SKM-1 treated with dmso at 0.1 percent for 144 hours (cell line): ENCODE results near the gene KIRREL3.
"Not testable (repeated sequence)": the region's sequence is repeated elsewhere in the genome, so short reads cannot be mapped to it uniquely, and the experiment has no call there.

Source experiments
- DNase-seq: peaks from one replicate; lab custom pipeline; 2025; ENCODE audit not compliant: unreplicated experiment; lab: John Stamatoyannopoulos, UW

The KIRREL3 gene

DNA sequence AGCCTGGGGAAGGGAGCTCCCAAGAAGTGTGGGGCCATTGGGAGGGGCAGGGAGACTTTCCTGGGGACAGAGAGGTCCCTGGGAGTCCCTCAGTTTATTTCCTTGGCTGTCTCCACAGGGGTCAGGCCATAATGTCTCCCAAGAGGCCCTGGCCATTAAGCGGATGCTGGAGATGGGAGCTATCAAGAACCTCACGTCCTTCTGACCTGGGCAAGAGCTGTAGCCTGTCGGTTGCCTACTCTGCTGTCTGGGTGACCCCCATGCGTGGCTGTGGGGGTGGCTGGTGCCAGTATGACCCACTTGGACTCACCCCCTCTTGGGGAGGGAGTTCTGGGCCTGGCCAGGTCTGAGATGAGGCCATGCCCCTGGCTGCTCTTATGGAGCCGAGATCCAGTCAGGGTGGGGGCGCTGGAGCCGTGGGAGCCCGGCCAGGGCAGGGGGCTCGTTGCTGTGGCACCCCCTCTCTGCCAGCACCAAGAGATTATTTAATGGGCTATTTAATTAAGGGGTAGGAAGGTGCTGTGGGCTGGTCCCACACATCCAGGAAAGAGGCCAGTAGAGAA lies 586.6 kb downstream of the KIRREL3 start:
- no peak for DNase-seq

DNA sequence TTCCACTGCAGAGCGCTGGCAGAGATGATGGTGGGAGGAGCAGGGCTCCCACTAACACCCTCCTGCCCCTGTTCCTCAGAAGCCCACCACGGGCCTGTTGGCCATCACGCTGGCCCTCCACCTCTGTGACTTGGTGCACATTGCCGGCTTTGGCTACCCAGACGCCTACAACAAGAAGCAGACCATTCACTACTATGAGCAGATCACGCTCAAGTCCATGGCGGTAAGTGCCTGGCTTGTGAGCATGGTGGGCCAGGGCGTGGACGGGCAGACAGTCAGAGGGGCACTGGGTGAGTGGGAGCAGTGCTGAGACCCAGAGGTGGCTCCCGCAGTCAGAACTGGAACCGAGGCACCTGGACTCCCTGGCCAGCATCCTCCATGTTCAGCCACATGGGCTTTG lies 587.1 kb downstream of the KIRREL3 start:
- no peak for DNase-seq

DNA sequence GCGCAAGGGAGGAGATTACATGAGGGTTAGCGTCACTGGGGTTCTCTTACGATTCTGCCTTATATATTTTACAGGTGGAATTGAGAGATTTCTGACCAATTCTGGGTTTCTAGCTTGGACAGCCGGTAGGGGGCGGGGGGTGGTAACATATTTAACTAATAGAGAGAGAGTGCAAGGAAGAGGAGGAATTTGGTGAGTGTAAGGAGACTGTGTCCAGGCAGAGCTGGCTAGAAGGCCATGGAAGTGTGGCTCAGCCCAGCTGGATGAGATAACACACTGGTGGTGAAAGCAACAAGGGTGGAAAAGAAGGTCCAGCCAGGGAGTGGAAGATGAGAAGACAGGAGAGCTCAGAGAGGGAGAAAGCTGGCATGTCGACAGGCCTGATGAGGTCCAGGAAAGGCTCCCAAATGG lies 588.6 kb downstream of the KIRREL3 start:
- DNase-seq, result no peak

DNA sequence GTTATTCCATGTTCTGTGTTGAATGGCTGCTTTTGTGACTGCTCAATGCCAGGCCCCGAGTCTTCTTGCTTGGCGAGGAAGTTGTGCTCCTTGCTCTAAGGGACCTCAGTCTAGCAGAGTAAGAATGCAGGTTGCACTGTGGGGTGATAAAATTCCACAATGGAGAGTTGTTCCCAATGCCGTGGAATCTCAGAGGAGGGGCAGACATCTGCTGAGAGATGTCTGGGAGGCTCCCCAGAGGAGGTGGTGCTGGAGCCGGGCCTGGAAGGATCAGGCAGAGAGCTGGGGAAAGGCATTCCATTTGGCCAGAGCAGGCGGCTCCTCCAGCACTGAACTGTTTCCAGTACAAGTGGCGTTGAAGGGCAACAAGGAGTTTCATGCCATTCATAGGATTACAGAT lies 589.9 kb downstream of the KIRREL3 start:
- DNase-seq, result no peak

DNA sequence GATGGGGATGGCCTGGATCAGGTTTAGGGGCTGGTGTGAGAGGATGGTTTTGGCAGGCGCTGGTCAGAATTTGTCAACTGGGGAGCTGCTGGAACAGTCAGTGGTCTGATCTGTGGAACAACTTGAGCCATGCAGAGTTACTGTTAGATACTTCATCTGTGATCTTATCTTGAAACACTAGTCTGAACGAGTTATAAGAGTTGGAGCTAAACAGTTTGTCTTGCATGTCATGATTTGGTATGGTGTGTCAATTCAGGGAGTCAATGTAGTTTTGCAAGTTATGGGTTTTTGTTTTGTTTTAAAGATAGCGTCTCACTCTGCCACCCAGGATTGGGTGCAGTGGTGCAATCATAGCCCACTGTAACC lies 591.0 kb downstream of the KIRREL3 start:
- DNase-seq, result no peak

DNA sequence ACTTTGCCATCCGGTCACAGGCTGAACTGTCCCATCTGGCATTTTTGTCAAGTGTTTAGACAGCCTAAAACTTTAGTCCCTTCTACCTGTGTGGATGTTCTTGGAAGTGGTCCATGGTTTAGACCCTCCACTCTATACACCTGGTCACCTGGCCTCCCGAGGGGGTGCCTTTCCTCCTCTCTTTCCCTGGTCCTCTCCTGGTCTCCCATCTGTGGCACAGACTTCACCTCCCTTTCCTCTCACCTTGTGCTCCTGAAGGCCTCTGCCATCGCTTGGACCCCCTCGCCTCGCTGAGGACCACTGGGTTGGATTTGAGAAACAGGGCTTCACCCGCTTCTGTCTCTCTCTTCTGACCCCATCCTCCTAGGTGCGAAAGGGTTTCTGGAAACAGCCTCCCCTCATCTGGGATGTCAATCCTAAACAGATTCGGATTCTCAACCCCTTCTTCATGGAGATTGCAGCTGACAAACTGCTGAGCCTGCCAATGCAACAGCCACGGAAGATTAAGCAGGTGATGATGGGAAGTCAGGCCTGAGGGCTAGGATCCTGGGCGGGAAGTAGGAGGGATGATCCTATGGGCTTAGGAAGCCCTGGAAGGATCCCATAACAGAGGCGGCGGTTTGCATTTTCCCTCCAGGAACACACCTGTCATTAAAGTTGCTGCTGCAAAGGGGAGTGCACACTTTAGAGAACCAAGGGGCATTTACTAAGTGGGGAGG lies 591.5 kb downstream of the KIRREL3 start:
- DNase-seq, result no peak

DNA sequence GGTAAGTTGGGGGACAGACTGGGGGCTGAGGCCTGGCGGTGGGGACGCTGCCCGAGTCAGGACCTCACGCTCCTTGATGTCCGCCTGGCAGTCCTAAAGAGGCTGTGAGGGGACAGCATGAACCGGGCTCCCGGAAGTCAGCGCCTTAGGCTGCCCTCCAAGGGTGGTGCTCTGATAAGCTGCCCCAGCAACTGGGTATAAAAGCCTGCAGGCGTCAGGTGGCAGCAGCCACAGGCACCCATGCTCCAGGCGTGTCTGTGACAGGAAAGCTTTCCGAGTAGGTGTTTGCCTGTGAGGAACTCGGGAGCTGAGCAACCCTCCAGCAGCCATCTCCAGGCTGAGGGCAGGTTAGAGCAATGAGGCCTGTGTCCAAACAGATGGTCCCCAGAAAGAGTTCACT lies 592.1 kb downstream of the KIRREL3 start:
- DNase-seq, result no peak

DNA sequence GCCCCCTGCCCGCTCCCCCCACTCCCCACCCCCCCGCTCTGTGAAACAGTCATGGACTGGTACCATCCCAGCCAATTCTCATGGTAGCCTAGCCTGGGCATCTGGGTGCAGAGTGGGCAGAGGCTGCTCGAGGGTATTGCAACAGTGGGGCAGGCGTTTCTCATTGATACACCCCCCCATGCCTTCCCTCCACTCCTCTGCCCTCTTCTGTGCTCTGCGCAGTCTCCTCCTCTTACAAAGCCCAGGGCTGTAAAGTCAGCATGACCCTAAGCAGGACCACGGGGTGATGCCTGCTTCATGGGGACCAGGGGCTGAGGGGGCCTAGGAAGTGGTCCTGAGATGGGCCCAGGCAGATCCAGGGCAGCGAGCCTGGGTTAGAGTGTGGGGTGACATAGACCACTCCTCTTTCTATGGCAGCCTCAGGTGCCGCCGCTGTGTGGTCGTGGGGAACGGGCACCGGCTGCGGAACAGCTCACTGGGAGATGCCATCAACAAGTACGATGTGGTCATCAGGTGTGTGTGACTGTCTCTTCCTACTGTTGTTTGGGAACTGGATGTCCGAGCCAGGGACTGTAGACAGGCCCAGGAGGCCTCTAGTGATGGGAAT lies 592.8 kb downstream of the KIRREL3 start:
- DNase-seq, result no peak

DNA sequence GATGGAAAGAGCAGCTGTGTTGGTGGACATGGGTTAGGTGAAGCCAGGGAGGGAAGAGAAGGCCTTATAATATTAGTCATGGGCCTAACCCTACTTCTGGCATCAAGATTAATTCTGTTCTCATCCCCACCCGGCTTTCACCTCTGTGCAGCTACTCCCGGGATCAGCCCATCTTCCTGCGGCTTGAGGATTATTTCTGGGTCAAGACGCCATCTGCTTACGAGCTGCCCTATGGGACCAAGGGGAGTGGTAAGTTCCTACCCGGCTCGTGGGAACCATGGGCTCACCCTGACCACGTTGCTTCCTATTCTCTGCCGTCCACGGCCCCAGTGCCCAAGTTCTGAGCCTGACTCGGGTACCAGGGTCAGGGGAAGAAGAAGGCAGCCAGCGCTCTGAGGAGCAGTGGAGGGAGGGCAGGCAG lies 593.5 kb downstream of the KIRREL3 start:
- no peak for DNase-seq

DNA sequence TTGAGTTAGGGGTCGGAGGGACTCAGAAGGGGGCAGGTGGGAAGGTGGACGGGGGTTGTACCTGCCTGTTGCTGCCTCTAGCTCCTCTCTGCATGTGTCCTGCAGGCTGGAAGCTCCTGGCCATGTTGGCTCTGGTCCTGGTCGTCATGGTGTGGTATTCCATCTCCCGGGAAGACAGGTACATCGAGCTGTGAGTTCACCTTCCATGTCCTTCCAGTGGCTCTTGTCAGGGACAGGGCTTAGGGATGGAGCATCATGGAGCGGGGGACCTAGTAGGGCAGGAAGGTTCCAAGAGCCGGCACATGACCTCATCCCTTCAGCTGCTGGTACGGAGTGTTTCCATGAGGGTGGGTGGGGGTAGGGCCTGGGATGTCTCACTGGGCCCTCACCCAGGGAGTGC lies 594.2 kb downstream of the KIRREL3 start:
- DNase-seq, result no peak

DNA sequence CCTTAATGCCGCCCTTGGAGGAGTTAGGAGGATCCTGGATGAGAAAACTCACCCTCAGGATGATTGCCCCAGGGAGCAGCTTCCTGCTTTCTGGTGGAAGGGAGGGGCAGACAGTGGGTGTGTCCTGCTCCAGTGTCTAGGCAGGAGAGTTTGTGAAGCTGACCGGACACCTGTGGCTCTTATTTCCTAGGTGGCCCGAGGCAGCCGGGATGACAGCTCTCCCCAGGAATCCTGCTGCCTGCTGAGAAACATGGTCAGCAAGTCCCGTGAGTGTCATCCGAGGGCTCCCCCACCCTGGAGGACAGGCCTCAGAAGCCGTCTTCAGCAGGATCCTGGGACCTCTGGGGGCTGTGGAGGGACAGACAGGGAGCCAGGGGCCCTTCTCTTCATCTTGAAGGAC lies 594.7 kb downstream of the KIRREL3 start:
- DNase-seq, result no peak

DNA sequence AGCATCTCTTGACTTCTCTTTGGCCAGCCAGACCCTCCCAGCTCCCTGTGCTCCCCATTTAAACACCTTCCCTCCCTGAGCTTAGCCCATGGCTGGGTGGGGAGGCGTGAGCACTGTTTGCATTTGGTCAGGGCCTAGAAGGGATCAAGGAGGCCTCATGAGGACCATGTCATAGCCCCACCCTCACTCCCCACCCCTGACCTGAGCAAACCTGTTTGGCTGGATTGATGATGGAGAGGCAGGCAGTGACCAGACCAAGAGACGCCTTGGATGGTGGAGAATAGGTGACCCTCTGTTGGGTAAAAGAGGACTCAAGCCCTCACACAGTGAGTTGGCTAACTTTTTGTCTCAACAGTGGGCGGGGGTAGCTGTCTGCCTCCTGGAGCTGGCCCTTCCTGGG lies 595.2 kb downstream of the KIRREL3 start:
- no peak for DNase-seq

DNA sequence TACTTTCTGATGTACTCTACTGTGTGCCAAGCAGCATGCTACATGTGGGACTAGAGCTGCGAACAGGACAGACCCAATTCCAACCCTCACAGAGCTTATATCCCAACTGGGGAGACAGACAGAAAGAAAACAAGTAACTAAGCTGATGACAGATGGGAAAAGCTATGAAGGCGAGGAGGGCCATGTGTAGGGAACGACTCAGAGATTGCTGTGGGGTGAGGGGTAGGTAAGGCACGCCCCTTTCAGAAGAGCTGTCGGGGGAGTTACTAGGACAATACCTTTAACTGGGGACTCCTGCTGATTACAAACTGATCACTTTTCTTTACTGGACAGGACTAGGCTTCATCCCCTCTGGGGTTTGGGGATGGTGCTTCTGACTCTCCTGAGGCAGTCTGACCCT lies 596.2 kb downstream of the KIRREL3 start:
- no peak for DNase-seq

DNA sequence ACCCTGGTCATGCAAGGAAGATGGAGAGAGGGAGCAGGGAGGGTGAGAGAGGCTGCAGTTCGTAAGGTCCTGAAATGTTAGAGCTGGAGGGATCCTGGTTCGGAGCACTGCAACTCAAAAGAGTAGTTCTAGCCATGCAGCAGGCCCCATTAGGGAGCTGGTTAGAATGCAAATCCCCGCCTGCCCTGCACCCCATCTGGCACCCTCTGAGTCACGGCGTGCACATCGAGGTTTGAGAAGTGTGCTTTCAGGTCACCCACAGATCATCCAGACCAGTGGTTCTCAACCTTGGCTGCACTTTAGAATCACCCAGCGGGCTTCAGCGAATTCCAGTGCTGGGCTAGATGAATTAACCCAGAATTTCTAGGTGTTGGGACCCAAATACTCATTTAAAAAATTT lies 596.9 kb downstream of the KIRREL3 start:
- DNase-seq, result no peak

DNA sequence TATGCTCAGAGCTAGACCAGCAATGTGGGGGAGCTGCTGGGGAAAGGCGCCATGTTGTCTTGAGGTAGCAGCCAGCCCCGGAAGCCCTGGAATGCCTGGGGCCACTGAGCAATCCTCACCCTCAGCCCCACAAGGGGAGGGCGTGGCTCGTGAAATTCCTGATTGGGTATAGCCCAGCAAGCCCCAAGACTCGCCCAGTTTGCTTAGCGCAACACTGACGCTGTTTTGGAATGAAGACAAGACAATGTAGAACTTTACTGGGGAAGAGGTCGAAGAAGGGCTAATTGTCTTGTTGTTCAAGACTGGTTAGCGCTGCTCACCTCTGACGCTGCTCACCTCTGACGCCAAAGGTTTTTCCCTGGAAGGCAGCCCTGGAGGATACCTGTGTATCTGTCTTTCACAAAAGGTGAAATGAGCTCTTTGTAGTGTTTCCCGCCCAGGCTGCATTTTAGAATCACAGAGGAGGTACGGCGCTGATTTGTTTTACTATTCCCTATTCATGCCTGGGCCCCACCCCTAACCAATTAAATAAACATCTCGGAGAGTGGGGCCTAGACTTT lies 597.5 kb downstream of the KIRREL3 start:
- no peak for DNase-seq

DNA sequence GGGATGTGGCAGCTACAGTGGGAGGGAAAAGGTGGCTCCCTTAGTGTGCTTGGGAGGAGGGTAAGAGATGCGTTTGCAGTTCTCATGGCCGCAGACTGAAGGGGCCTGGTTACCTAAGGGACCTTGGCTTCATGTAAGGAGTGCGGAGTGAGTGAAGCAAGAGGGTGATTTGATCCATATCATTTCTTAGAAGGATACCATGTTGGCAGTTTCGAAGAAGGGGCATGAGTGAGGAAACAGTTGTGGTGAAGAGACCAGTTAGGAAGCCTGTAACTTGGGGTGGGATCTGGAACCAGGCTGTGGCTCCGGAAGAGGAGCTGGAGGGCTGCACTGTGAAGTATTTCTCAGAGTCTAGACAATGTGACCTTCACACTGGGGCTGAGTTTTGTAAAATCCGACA lies 600.1 kb downstream of the KIRREL3 start:
- no peak for DNase-seq

DNA sequence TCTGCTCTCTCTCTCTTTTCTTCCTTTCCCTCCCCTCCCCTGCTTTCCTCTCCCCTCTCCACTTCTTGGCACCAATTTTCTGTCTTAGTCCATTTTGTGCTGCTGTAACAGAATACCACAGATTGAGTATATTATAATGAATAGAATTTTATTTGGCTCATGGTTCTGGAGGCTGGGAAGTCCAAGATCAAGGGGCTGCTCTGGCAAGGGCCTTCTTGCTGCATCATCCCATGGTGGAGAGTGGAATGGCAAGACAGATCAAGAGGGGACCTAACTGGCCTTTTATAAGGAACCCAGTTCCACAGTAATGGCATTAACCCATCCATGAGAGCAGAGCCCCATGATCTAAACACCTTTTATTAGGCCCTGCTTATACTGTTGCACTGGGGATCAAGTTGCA lies 600.6 kb downstream of the KIRREL3 start:
- DNase-seq, result no peak

DNA sequence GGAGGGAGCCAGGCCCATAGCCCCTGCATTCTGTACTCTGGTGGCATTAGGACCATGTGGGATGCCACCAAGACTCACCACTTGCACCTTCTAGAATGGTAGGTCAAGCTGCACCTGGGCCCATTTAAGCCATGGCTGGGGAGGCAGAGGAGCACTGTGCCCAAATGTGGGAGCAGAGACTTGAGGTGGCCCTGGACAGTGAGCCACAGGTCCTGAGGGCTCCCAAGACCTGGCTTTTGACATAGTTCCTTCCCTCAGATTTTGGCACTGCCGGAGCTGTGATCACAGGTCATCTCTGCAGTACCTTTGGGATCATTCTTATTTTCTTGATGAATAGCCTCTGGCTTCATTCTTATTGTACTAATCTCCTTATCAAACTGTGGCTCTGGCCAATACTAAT lies 601.8 kb downstream of the KIRREL3 start:
- no peak for DNase-seq

DNA sequence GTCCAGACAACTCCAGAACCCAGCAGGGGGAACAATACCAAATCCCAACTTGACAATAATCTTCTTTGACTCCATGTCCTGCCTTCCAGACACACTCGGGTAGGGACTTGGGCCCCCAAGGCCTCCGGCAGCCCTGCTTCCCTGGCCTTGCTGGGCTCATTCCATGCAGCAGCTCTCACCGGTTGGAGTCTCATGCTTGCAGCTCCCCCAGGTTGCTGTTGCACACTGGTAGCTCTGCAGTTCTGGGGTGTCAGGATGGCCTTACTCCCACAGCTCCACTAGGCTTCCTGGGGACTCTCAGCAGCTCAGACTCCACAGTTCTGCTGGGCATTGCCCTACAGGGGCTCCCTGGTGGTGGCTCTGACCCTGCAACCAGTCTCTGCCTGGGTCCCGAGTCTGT lies 602.3 kb downstream of the KIRREL3 start:
- DNase-seq, result no peak

DNA sequence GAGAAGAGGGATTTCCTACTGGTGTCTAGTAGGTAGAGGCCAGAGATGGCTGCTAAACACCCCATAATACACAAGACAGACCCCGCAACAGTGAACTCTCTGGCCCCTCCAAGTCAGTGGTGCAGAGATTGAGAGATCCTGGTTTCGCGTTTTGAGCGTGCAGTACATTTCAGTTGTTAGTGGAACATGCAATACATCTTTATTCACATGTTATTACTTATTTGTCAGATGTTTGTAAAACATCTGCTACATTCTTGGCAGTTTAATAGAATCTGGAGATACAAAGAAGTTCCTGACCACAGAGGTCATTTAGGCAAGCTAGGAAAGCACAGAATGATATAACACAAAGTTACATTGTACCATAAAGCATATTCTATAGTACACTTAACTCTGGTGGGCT lies 603.6 kb downstream of the KIRREL3 start:
- no peak for DNase-seq

DNA sequence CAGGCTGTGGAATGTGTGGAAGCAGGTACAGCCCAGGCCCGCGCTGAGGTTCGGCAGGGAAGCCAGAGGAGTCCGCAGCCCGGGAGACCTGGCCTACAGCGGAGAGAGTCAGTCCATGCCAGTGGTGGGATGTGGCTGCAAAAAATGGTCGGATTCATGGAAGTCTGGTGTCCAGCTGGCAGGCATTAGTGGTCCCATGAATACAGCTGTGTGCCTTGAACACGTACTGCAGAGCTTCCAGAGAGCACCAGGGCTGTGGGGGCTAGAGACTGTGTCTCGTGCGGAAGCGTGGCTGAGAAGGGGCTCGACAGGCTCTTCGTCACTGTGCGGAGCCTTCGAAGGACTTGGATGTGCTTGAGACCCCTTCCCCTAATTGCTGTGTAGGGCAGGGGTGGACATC lies 604.3 kb downstream of the KIRREL3 start:
- not testable (repeated sequence) for DNase-seq

DNA sequence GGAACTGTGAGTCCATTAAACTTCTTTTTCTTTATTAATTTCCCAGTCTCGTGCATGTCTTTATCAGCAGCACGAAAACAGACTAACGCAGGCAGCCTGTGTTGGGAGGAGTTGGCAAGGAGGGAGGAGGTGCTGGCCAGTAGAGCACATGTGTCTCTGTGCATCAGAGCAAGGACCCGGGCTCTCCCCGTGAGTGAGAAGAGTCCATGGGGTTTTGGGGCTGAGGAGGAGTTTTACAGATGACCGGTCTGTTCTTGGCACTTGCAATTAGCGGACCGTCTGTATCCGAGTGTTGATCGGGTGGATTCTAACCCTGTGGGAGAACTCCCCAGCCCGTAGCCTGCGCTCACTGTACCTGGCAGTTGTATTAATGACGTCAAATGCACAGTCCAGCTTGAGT lies 604.8 kb downstream of the KIRREL3 start:
- DNase-seq, result not testable (repeated sequence)
